Upper lobe of left lung (tissue), 4 donors: Measurements from ENCODE around the gene CABLES1.
"Not testable (repeated sequence)": the region's sequence is repeated elsewhere in the genome, so short reads cannot be mapped to it uniquely, and the experiment has no call there.

ENCODE experiments used
- CTCF ChIP-seq, 6 experiments: fragments of 450-650 bp in 4 of 6; fragments of 200-600 bp in 2 of 6; sonication (generic) in 2 of 6; IDR thresholded peaks; one replicate each; pipeline ENCODE4 v1.5.1; 2016 to 2019; ENCODE audit warnings: antibody characterized with exemption in 6 of 6
- EP300 ChIP-seq, 4 donors: sonication (generic); formaldehyde crosslinking; IDR thresholded peaks; one replicate each; pipeline ENCODE4 v1.5.1; 2017; ENCODE audit warnings: antibody characterized with exemption in 4 of 4, control low read depth in 2 of 4
- POLR2A ChIP-seq, 4 donors: fragments of 450-650 bp; IDR thresholded peaks; one replicate each; pipeline ENCODE4 v1.5.1; 2016 to 2017; ENCODE audit warnings: antibody characterized with exemption in 4 of 4, mild to moderate bottlenecking in 2 of 4
- POLR2AphosphoS5 ChIP-seq, 2 donors: sonication (generic); formaldehyde crosslinking; IDR thresholded peaks; one replicate each; pipeline ENCODE4 v1.5.1; 2017; ENCODE audit warnings: antibody characterized with exemption in 2 of 2

GRCh38 chr18:23093130-23093529 lies 42.2 kb upstream of the CABLES1 start:
- TF ChIP-seq POLR2AphosphoS5, CTCF, EP300, POLR2A (IDR thresholded peaks at IDR 0.05): not testable (repeated sequence)
